HEK293 (cell line): ENCODE data around the gene SPINT2.

ENCODE experiments used
- BCL11A ChIP-seq: fragments of 450-650 bp; formaldehyde crosslinking; IDR thresholded peaks from 2 replicates; pipeline ENCODE4 v1.5.1; 2016; ENCODE audit warnings: low read depth, missing biosample characterization, missing genetic modification characterization
- CTCF ChIP-seq: fragments of 450-650 bp; formaldehyde crosslinking; IDR thresholded peaks from 2 replicates; pipeline ENCODE4 v1.5.1; 2016; ENCODE audit warnings: missing biosample characterization, missing genetic modification characterization
- GLI2 ChIP-seq: fragments of 450-650 bp; formaldehyde crosslinking; IDR thresholded peaks from 2 replicates; pipeline ENCODE4; 2017; ENCODE audit warnings: missing biosample characterization, missing genetic modification characterization, low read depth, borderline replicate concordance
- HOXC10 ChIP-seq: sonication (generic); formaldehyde crosslinking; IDR thresholded peaks from 2 replicates; pipeline ENCODE4 v1.8.1; 2023; ENCODE audit warnings: mild to moderate bottlenecking, missing genetic modification reagents
- HOXD13 ChIP-seq: sonication (generic); formaldehyde crosslinking; IDR thresholded peaks from 2 replicates; pipeline ENCODE4 v1.8.0; 2022; ENCODE audit warnings: missing genetic modification reagents, borderline replicate concordance
- IKZF3 ChIP-seq: fragments of 450-650 bp; IDR thresholded peaks from 2 replicates; pipeline ENCODE4 v1.5.0; 2018; ENCODE audit warnings: missing biosample characterization, mild to moderate bottlenecking, missing genetic modification characterization, moderate library complexity
- OVOL3 ChIP-seq: fragments of 450-650 bp; formaldehyde crosslinking; IDR thresholded peaks from 2 replicates; pipeline ENCODE4 v1.5.1; 2016; ENCODE audit warnings: missing biosample characterization, missing genetic modification characterization
- PRDM10 ChIP-seq: fragments of 450-650 bp; formaldehyde crosslinking; IDR thresholded peaks from 2 replicates; pipeline ENCODE4 v1.5.1; 2016; ENCODE audit warnings: missing biosample characterization, missing genetic modification characterization
- SETDB1 ChIP-seq: IDR thresholded peaks from one replicate; pipeline ENCODE4 v1.6.1; 2017; ENCODE audit warnings: mild to moderate bottlenecking, low read length, moderate library complexity, mixed read lengths; ENCODE audit not compliant: insufficient read length
- SP7 ChIP-seq: fragments of 450-650 bp; formaldehyde crosslinking; IDR thresholded peaks from 2 replicates; pipeline ENCODE4 v1.5.1; 2016; ENCODE audit warnings: missing biosample characterization, missing genetic modification characterization
- YY2 ChIP-seq: fragments of 450-650 bp; formaldehyde crosslinking; IDR thresholded peaks from 2 replicates; pipeline ENCODE4 v1.5.1; 2016; ENCODE audit warnings: missing biosample characterization, missing genetic modification characterization
- ZBTB44 ChIP-seq: fragments of 450-650 bp; IDR thresholded peaks from 2 replicates; pipeline ENCODE4 v1.5.1; 2018; ENCODE audit warnings: missing biosample characterization, mild to moderate bottlenecking, missing genetic modification characterization
- ZIC2 ChIP-seq: fragments of 450-650 bp; formaldehyde crosslinking; IDR thresholded peaks from 2 replicates; pipeline ENCODE4 v1.5.1; 2016; ENCODE audit warnings: missing biosample characterization, missing genetic modification characterization
- ZNF16 ChIP-seq: fragments of 450-650 bp; formaldehyde crosslinking; IDR thresholded peaks from 2 replicates; pipeline ENCODE4 v1.5.1; 2016; ENCODE audit warnings: low read depth, missing biosample characterization, missing genetic modification characterization
- ZNF202 ChIP-seq: fragments of 450-650 bp; formaldehyde crosslinking; IDR thresholded peaks from 2 replicates; pipeline ENCODE4 v1.5.1; 2016; ENCODE audit warnings: missing biosample characterization, missing genetic modification characterization, borderline replicate concordance
- ZNF214 ChIP-seq: fragments of 450-650 bp; formaldehyde crosslinking; IDR thresholded peaks from 2 replicates; pipeline ENCODE4 v1.5.1; 2017; ENCODE audit warnings: missing biosample characterization, mild to moderate bottlenecking, missing genetic modification characterization, borderline replicate concordance
- ZNF223 ChIP-seq: fragments of 450-650 bp; formaldehyde crosslinking; IDR thresholded peaks from 2 replicates; pipeline ENCODE4 v1.5.1; 2016; ENCODE audit warnings: missing biosample characterization, missing genetic modification characterization
- ZNF23 ChIP-seq: fragments of 450-650 bp; formaldehyde crosslinking; IDR thresholded peaks from 2 replicates; pipeline ENCODE4 v1.5.1; 2016; ENCODE audit warnings: missing biosample characterization, missing genetic modification characterization, borderline replicate concordance
- ZNF280D ChIP-seq: fragments of 450-650 bp; formaldehyde crosslinking; IDR thresholded peaks from 2 replicates; pipeline ENCODE4 v1.5.1; 2016; ENCODE audit warnings: missing biosample characterization, missing genetic modification characterization
- ZNF394 ChIP-seq: fragments of 450-650 bp; formaldehyde crosslinking; IDR thresholded peaks from 2 replicates; pipeline ENCODE4 v1.5.1; 2016; ENCODE audit warnings: missing biosample characterization, missing genetic modification characterization, mild to moderate bottlenecking, moderate library complexity, borderline replicate concordance
- ZNF473 ChIP-seq: fragments of 450-650 bp; formaldehyde crosslinking; IDR thresholded peaks from 2 replicates; pipeline ENCODE4 v1.5.1; 2017; ENCODE audit warnings: missing biosample characterization, missing genetic modification characterization
- ZNF629 ChIP-seq: fragments of 450-650 bp; formaldehyde crosslinking; IDR thresholded peaks from 2 replicates; pipeline ENCODE4 v1.5.1; 2017; ENCODE audit warnings: missing biosample characterization, missing genetic modification characterization
- ZNF701 ChIP-seq: fragments of 450-650 bp; formaldehyde crosslinking; IDR thresholded peaks from 2 replicates; pipeline ENCODE4 v1.5.1; 2016; ENCODE audit warnings: missing biosample characterization, missing genetic modification characterization
- ZNF843 ChIP-seq: fragments of 450-650 bp; formaldehyde crosslinking; IDR thresholded peaks from 2 replicates; pipeline ENCODE4 v1.5.1; 2016; ENCODE audit warnings: missing biosample characterization, missing genetic modification characterization
- ZSCAN16 ChIP-seq: fragments of 450-650 bp; formaldehyde crosslinking; IDR thresholded peaks from 2 replicates; pipeline ENCODE4 v1.5.1; 2016; ENCODE audit warnings: missing biosample characterization, missing genetic modification characterization
- TF ChIP-seq, protein P1 (sequence below): fragments of 450-650 bp; formaldehyde crosslinking; IDR thresholded peaks from 2 replicates; pipeline ENCODE4 v1.5.1; 2016; ENCODE audit warnings: missing biosample characterization, missing genetic modification characterization
- TF ChIP-seq, protein P2 (sequence below): fragments of 450-650 bp; formaldehyde crosslinking; IDR thresholded peaks from 2 replicates; pipeline ENCODE4 v1.5.1; 2016; ENCODE audit warnings: missing biosample characterization, missing genetic modification characterization

The SPINT2 gene

GRCh38 chr19:38319421-38320258 is 55.3 kb downstream of the SPINT2 start, which contains the start of gene KCNK6 (continued):
- TF ChIP-seq PRDM10 (peak; percentile 71), HOXC10 (no peak), ZNF701 (no peak), GLI2 (tag by site-specific recombination) (no peak), ZNF629 (tag by site-specific recombination) (no peak), BCL11A (tag by site-specific recombination) (no peak), ZNF843 (tag by site-specific recombination) (no peak), CTCF (peak; percentile 6; the same call in 1 of the 2 replicates), ZIC2 (tag by site-specific recombination) (peak; percentile 79), ZNF214 (tag by site-specific recombination) (no peak), ZNF223 (tag by site-specific recombination) (0 out of 2 replicates have a peak, but pooled peaks have one; percentile 21), ZSCAN16 (no peak), SP7 (tag by site-specific recombination) (no peak), ZNF280D (tag by site-specific recombination) (no peak), SETDB1 (no peak), ZBTB44 (tag by site-specific recombination) (no peak), ZNF16 (tag by site-specific recombination) (no peak), ZNF394 (tag by site-specific recombination) (no peak), ZNF202 (tag by site-specific recombination) (no peak), OVOL3 (tag by site-specific recombination) (no peak), ZNF473 (tag by site-specific recombination) (no peak), HOXD13 (CRISPR knock-in tag) (no peak), YY2 (0 out of 2 replicates have a peak, but pooled peaks have one; percentile 16), ZNF23 (no peak), IKZF3 (tag by site-specific recombination) (no peak)
- TF ChIP-seq, protein P1, sequence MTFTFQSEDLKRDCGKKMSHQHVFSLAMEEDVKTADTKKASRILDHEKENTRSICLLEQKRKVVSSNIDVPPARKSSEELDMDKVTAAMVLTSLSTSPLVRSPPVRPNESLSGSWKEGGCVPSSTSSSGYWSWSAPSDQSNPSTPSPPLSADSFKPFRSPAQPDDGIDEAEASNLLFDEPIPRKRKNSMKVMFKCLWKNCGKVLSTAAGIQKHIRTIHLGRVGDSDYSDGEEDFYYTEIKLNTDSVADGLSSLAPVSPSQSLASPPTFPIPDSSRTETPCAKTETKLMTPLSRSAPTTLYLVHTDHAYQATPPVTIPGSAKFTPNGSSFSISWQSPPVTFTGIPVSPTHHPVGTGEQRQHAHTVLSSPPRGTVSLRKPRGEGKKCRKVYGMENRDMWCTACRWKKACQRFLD (tag by site-specific recombination) = no peak
- TF ChIP-seq, protein P2, sequence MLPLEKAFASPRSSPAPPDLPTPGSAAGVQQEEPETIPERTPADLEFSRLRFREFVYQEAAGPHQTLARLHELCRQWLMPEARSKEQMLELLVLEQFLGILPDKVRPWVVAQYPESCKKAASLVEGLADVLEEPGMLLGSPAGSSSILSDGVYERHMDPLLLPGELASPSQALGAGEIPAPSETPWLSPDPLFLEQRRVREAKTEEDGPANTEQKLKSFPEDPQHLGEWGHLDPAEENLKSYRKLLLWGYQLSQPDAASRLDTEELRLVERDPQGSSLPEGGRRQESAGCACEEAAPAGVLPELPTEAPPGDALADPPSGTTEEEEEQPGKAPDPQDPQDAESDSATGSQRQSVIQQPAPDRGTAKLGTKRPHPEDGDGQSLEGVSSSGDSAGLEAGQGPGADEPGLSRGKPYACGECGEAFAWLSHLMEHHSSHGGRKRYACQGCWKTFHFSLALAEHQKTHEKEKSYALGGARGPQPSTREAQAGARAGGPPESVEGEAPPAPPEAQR (tag by site-specific recombination) = no peak
